RKO (cell line): ENCODE measurements around the gene CNNM4.

Experiments used
- DNase-seq: peaks from one replicate; pipeline ENCODE4 v3.0.0-alpha.2; 2016; ENCODE audit warnings: low spot score

CNNM4 gene

GRCh38 chr2:96760036-96760985 is at the start of gene CNNM4:
TSS of gene CNNM4 (plus strand) at chr2:96760902. CDS start at chr2:96761000, 98 bp downstream.
- DNase-seq, result peak; percentile 93

GRCh38 chr2:96710985-96711384 is 49.7 kb upstream of the CNNM4 start:
- DNase-seq, result no peak

GRCh38 chr2:96715658-96716057 is 45.0 kb upstream of the CNNM4 start:
- DNase-seq, result no peak

GRCh38 chr2:96716388-96716787 is 44.3 kb upstream of the CNNM4 start:
- DNase-seq, result no peak

GRCh38 chr2:96726131-96726530 is 34.6 kb upstream of the CNNM4 start:
- DNase-seq, result no peak

- DNase-seq, result no peak
Measured at GRCh38 chr2:96727431-96727830, 33.3 kb upstream of the CNNM4 start.

- DNase-seq, result no peak
Measured at GRCh38 chr2:96729748-96730147, 31.0 kb upstream of the CNNM4 start.

- DNase-seq, result no peak
Measured at GRCh38 chr2:96730212-96730611, 30.5 kb upstream of the CNNM4 start.

GRCh38 chr2:96733931-96734330 is 26.8 kb upstream of the CNNM4 start:
- DNase-seq, result no peak

- DNase-seq, result no peak
Measured at GRCh38 chr2:96734880-96735583, 25.7 kb upstream of the CNNM4 start.

GRCh38 chr2:96737251-96737650 is 23.5 kb upstream of the CNNM4 start:
- DNase-seq, result no peak

- no peak for DNase-seq
Measured at GRCh38 chr2:96737831-96738230, 22.9 kb upstream of the CNNM4 start.

- peak; percentile 38 for DNase-seq
Measured at GRCh38 chr2:96739076-96739632, 21.5 kb upstream of the CNNM4 start.

GRCh38 chr2:96739633-96740428 is 20.9 kb upstream of the CNNM4 start, which contains the start of gene LMAN2L:
TSS of gene LMAN2L (minus strand) at chr2:96740064. CDS start at chr2:96740040, 24 bp downstream.
- DNase-seq, result peak; percentile 98

- DNase-seq, result no peak
Measured at GRCh38 chr2:96747061-96747617, 13.6 kb upstream of the CNNM4 start.

GRCh38 chr2:96751800-96752199 is 8.9 kb upstream of the CNNM4 start:
- no peak for DNase-seq

- DNase-seq, result no peak
Measured at GRCh38 chr2:96753661-96754282, 6.9 kb upstream of the CNNM4 start.

- no peak for DNase-seq
Measured at GRCh38 chr2:96754317-96754716, 6.4 kb upstream of the CNNM4 start.

GRCh38 chr2:96756788-96757476 is 3.8 kb upstream of the CNNM4 start:
- DNase-seq, result no peak

GRCh38 chr2:96757477-96757860 is 3.2 kb upstream of the CNNM4 start:
- DNase-seq, result no peak

- no peak for DNase-seq
Measured at GRCh38 chr2:96758987-96759386, 1.7 kb upstream of the CNNM4 start.
